HCT116 (cell line): ENCODE measurements around the gene MOCS1.

Source experiments
- CEBPB ChIP-seq: IDR thresholded peaks from 2 replicates; pipeline ENCODE4 v1.6.1; 2012; ENCODE audit warnings: low read depth
- POLR2A ChIP-seq: IDR thresholded peaks from 2 replicates; pipeline ENCODE4 v1.7.0; 2011; ENCODE audit warnings: borderline replicate concordance; ENCODE audit not compliant: insufficient read depth, insufficient read length; ENCODE audit errors: extremely low read depth
- RAD21 ChIP-seq: IDR thresholded peaks from 2 replicates; pipeline ENCODE4 v1.6.1; 2012; ENCODE audit warnings: low read depth, mild to moderate bottlenecking
- ZNF274 ChIP-seq: fragments of 200-500 bp; sonication (Bioruptor generic); IDR thresholded peaks from 2 replicates; pipeline ENCODE4 v1.6.1; 2014; ENCODE audit warnings: mild to moderate bottlenecking, low read depth, low read length, inconsistent platforms
- TF ChIP-seq, protein P1 (sequence below), 3 experiments: fragments of 200-600 bp in 1 of 3; sonication (generic) in 1 of 3; IDR thresholded peaks in 2 of 3; conservative IDR thresholded peaks in 1 of 3; 2 replicates each; pipeline ENCODE4 v1.5.1; 2012 to 2017; ENCODE audit warnings: low read depth in 2 of 3, low read length in 2 of 3, antibody characterized with exemption in 1 of 3, borderline replicate concordance in 1 of 3, control low read depth in 1 of 3, mild to moderate bottlenecking in 1 of 3, mixed read lengths in 1 of 3, mixed run types in 1 of 3, moderate library complexity in 1 of 3; ENCODE audit not compliant: insufficient read depth in 1 of 3

GRCh38 chr6:39917329-39917728 is 16.9 kb downstream of the MOCS1 start:
- TF ChIP-seq ZNF274 (no peak), POLR2A (no peak), RAD21 (no peak), CEBPB (no peak)
- TF ChIP-seq, protein P1, sequence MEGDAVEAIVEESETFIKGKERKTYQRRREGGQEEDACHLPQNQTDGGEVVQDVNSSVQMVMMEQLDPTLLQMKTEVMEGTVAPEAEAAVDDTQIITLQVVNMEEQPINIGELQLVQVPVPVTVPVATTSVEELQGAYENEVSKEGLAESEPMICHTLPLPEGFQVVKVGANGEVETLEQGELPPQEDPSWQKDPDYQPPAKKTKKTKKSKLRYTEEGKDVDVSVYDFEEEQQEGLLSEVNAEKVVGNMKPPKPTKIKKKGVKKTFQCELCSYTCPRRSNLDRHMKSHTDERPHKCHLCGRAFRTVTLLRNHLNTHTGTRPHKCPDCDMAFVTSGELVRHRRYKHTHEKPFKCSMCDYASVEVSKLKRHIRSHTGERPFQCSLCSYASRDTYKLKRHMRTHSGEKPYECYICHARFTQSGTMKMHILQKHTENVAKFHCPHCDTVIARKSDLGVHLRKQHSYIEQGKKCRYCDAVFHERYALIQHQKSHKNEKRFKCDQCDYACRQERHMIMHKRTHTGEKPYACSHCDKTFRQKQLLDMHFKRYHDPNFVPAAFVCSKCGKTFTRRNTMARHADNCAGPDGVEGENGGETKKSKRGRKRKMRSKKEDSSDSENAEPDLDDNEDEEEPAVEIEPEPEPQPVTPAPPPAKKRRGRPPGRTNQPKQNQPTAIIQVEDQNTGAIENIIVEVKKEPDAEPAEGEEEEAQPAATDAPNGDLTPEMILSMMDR (IDR thresholded peaks at IDR 0.05 in 2 of 3, conservative IDR thresholded peaks at IDR 0.05 in 1 of 3; ENCODE audit: borderline replicate concordance in 1 of 3, insufficient read depth in 1 of 3, low read depth in 2 of 3, low read length in 2 of 3), result no peak
